Prostate gland (tissue), 2 donors: ENCODE measurements around the gene ABCF2.

Source experiments
- POLR2A ChIP-seq: fragments of 450-650 bp; IDR thresholded peaks from one replicate; pipeline ENCODE4 v1.6.1; 2016; ENCODE audit warnings: antibody characterized with exemption, mild to moderate bottlenecking
- POLR2AphosphoS5 ChIP-seq: sonication (generic); formaldehyde crosslinking; IDR thresholded peaks from one replicate; pipeline ENCODE4 v1.6.1; 2017; ENCODE audit warnings: antibody characterized with exemption
- TF ChIP-seq, protein P1 (sequence below), 4 experiments: fragments of 200-600 bp in 2 of 4; fragments of 450-650 bp in 2 of 4; sonication (generic) in 2 of 4; IDR thresholded peaks; 1 replicate in 3 of 4; 2 replicates in 1 of 4; pipeline ENCODE4 v1.5.1; 2016 to 2019; ENCODE audit warnings: antibody characterized with exemption in 4 of 4, mild to moderate bottlenecking in 2 of 4, moderate library complexity in 2 of 4

DNA sequence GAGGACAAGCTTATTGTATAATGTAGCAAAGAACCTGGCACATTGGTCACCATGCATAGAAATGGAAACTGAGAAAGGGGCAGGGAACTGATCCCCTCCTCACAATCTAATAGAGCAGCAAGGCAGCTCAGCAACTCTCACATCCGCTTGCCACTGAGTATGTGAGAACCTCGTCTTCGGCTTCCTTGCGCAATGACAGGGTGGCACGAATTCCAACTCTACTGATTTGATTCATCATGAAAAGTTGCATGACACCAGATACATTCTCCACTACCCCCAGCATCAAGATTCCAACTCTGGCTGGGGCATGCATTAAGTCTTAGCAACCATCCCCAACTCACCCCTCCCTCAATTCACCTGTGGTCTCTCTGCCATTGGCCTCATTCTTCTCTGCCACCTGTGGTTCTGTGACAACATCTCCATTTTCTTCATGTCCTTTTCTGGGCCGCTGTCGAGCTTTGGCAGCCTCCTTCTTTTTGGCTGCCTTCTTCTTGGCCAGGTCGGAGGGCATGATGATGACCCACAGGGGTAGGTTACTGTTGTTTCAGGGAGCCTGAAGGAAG, 976 bp downstream of the ABCF2 start:
- TF ChIP-seq, protein P1, sequence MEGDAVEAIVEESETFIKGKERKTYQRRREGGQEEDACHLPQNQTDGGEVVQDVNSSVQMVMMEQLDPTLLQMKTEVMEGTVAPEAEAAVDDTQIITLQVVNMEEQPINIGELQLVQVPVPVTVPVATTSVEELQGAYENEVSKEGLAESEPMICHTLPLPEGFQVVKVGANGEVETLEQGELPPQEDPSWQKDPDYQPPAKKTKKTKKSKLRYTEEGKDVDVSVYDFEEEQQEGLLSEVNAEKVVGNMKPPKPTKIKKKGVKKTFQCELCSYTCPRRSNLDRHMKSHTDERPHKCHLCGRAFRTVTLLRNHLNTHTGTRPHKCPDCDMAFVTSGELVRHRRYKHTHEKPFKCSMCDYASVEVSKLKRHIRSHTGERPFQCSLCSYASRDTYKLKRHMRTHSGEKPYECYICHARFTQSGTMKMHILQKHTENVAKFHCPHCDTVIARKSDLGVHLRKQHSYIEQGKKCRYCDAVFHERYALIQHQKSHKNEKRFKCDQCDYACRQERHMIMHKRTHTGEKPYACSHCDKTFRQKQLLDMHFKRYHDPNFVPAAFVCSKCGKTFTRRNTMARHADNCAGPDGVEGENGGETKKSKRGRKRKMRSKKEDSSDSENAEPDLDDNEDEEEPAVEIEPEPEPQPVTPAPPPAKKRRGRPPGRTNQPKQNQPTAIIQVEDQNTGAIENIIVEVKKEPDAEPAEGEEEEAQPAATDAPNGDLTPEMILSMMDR (IDR thresholded peaks at IDR 0.05) = no peak
- no peak for TF ChIP-seq POLR2A
- TF ChIP-seq POLR2AphosphoS5 = no peak
